AG04449 (cell line): ENCODE results near the gene PPARD.

Source experiments
- CTCF ChIA-PET: fragments of 350-600 bp; formaldehyde crosslinking; extraction: SDS; loops from one replicate; lab custom pipeline; 2021; ENCODE audit warnings: antibody characterized with exemption; lab: Yijun Ruan, JAX
- POLR2A ChIA-PET: fragments of 400-600, 350-600 bp; formaldehyde crosslinking; extraction: SDS; loops from one replicate; lab custom pipeline; 2020; ENCODE audit warnings: antibody characterized with exemption, inconsistent platforms; lab: Yijun Ruan, JAX
- DNase-seq: peaks from one replicate; pipeline ENCODE4 v3.0.0-alpha.2; 2010; ENCODE audit warnings: low read depth, low spot score
- H3K4me3 ChIP-seq: 2 replicates; pipeline ENCODE4 v1.5.1; 2011; ENCODE audit warnings: low read depth, mild to moderate bottlenecking, control low read depth, low read length
- CTCF ChIP-seq: IDR thresholded peaks from one replicate; pipeline ENCODE4 v1.5.1; 2011; ENCODE audit warnings: mild to moderate bottlenecking, moderate library complexity, low read length, control low read depth, inconsistent platforms; ENCODE audit not compliant: insufficient read depth; ENCODE audit errors: missing control alignments

Gene PPARD

GRCh38 chr6:35473850-35474130, 131.4 kb downstream of the PPARD start:
- no peak for DNase-seq
- POLR2A ChIA-PET, result interaction anchor here (0.7 to 1.3 kb wide), 5 partner anchors 13 to 23 kb away, joined by 3 to 6 read pairs (median 4); partner anchors contain the start of genes FANCE and TEAD3
- H3K4me3 ChIP-seq, result no peak overlapping the region
- no peak for TF ChIP-seq CTCF
- CTCF ChIA-PET, result interaction anchor here (1.1 to 1.4 kb wide), 3 partner anchors 8 to 263 kb away, joined by 4 to 6 read pairs (median 6); partner anchors contain the start of gene ARMC12

- POLR2A ChIA-PET, result interaction anchor here (0.8 to 1.3 kb wide), 4 partner anchors 18 to 23 kb away, joined by 3 to 4 read pairs (median 4); partner anchors contain the start of genes FANCE and TEAD3
- CTCF ChIA-PET, result interaction anchor here (1.0 to 1.7 kb wide), 3 partner anchors 8 to 262 kb away, joined by 3 to 6 read pairs (median 4); no protein-coding TSS in a partner anchor
- TF ChIP-seq CTCF, result no peak
- DNase-seq, result no peak
- H3K4me3 ChIP-seq, result no peak overlapping the region
These were observed 132.0 kb downstream of the PPARD start for GRCh38 chr6:35474131-35474941.

GRCh38 chr6:35474942-35475570, 132.7 kb downstream of the PPARD start:
- ChIA-PET CTCF (interaction anchor here (1.0 to 1.7 kb wide), 2 partner anchors 14 to 261 kb away, joined by 3 to 4 read pairs; no protein-coding TSS in a partner anchor), POLR2A (interaction anchor here (0.7 kb wide), 2 partner anchors 15 to 23 kb away, joined by 3 read pairs; no protein-coding TSS in a partner anchor)
- TF ChIP-seq CTCF, result no peak
- no peak for DNase-seq
- no peak overlapping the region for H3K4me3 ChIP-seq

GRCh38 chr6:35475573-35475972, 133.2 kb downstream of the PPARD start:
- no peak for DNase-seq
- TF ChIP-seq CTCF, result no peak
- no peak overlapping the region for H3K4me3 ChIP-seq
- ChIA-PET CTCF (interaction anchor here (1.0 to 1.7 kb wide), 2 partner anchors 14 to 261 kb away, joined by 3 to 4 read pairs; no protein-coding TSS in a partner anchor), POLR2A (interaction anchor here (0.7 kb wide), 2 partner anchors 15 to 22 kb away, joined by 3 read pairs; no protein-coding TSS in a partner anchor)

- ChIA-PET CTCF (interaction anchor here (1.7 kb wide), 1 partner anchor 14 kb away, joined by 3 read pairs; no protein-coding TSS in a partner anchor), POLR2A (interaction anchor here (0.7 kb wide), 1 partner anchor 14 kb away, joined by 3 read pairs; no protein-coding TSS in a partner anchor)
- DNase-seq, result no peak
- H3K4me3 ChIP-seq, result no peak overlapping the region
- no peak for TF ChIP-seq CTCF
These were observed 133.6 kb downstream of the PPARD start for GRCh38 chr6:35476004-35476403.
